Fibroblast of skin of right biceps (primary cell): ENCODE data around the gene ANKRD35.
"Not testable (repeated sequence)": the region's sequence is repeated elsewhere in the genome, so short reads cannot be mapped to it uniquely, and the experiment has no call there.

Experiments
- DNase-seq: peaks from one replicate; pipeline ENCODE4 v3.0.0-alpha.2; 2013

The ANKRD35 gene

DNA sequence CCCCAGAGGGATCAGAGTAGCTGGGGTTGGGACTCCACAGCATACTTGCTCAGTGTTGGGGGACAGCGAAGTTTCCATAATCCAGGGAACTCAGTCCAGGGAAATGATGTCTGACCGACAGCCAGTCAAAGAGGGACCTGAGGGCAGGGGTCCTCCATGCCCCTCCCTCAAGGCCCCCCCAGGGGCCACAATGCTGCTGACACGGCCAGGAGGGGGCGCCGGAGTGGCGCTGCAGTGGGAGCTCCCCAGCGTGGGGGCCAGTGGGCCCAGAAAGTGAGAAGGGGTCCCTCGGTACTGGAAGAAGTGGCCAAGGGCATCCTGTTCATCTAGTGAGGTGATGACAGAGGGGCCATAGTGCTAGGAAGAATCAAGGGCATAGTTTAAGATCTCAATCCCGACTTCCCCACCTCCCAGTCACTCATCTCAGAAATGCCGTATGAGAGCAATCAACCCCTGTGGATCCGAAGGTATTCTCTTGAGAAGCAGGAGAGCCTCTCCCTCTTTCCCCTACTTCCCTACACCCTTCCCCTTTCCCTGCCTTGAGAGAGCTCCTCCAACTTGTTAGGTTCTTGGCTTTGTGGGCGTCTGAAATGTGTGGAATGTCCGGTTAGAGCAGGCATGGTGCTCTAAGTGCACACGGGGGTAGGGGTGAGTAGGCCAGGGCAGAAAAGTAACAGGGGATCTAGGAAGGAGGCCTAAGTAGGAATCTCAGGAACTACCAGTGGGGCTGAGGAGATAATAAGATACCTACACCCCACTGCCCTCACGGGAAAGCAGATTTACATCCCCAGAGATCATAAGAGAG, 36.1 kb downstream of the ANKRD35 start:
- peak; percentile 86 for DNase-seq

DNA sequence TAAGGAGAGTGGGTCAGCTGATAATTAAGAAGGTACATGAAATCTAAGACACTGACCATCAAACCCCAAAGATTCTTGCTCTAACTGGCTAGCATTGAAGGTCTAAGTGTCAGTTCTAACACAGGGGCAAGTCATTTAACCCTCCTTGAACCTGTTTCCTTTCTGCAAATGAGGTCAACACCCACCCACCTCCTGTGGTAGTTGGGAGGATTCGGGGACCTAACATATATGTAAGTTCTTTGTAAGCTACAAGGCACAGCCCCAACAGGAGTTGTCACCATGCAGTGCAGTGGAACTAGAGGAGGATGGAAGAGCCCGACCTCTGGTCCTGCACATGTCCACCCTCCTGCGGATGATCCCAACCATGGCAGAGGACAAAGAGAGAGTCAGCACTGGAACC, 37.8 kb downstream of the ANKRD35 start:
- DNase-seq, result no peak

DNA sequence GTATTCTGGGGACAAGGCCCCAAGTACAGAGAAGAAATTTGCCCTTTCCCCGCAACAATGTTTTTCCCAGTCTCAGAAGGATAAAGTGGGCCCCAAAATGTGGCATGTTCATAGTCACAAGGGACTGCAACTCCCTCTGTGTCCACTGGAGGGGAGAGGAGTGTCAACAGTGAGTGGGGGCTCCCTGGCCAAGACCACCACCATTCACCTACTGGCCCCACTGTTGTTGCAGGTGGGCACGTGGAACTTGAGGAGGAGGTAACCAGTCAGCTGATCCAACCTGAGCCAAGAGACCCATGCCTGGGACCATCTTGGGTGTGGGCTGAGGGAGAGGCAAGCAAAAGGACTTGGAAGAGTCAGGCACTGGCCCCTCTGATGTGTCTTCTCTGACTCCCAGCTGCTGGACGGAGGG, 39.5 kb downstream of the ANKRD35 start:
- peak; percentile 42 for DNase-seq

DNA sequence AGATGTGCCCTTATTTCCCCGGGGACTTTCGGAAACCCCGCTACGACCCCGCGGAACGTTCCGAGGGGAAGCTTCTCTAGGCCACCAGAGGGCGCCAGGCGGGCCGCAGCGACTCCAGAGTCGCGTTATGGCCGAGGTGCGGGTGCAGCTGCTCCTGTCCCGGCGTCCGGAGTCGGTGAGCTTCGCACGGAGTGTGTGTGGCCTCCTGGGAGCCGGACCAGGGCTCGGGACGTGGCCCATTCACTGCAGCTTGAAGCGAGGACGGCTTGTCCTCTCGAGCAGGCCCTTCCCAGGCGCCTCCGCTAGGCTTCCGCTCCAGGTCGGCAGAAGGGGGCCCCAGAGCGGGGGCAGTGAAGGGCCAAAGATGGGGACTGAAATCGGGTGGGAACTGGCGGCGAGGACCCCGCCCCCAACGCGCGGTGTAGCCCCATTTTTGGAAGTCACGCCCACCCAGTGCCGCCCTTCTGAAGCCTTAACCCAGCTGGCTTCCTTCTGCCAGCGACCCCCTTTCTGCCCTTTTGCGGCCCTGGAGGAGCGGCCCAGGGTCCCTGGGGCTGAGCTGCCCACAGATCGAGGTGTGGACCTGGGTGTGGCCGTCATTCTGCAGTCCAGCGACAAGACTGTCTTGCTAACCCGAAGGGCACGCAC, 40.0 kb downstream of the ANKRD35 start, which contains the start of gene NUDT17:
Gene NUDT17 (plus strand): TSS at position 117 of the 648 bp plus-strand sequence. CDS start 11 bp downstream, at position 128.
- peak; percentile 77 for DNase-seq

DNA sequence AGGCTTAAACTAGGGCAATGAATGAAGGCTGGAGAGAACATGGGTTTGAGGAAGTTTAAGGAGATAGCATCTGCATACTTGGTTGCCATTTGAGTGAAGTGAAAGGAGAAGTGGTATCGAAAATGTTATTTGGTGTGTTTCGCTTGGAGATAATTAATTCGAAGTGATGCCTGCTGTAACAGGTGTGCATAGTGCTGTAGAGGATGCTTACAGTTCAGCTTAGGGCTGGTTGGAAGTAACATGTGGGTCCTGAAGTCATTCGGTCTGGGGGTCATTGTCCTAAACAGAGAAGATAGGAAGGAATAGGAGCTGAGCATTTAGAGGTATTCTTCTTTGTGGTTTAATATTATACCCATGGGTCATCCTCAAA, 40.5 kb downstream of the ANKRD35 start:
- no peak for DNase-seq

DNA sequence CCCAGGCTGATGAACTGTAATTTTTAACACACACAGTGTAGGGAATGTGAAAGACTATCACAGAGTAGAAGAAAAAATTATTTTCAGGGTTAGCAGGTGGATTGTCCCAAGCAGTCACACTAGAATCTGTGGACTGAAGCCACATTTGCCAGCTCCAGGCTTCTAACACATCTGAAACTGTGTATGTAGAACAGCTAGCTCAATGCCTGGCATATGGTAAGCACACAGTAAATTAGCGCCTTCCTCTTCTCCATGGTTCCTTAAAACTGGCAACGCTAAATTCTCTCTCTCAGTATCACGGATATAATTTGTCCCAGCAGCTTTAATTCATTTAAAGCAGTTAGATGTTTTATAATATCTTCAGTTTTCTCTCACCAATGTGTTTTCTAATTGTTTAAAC, 42.6 kb downstream of the ANKRD35 start:
- DNase-seq, result no peak

DNA sequence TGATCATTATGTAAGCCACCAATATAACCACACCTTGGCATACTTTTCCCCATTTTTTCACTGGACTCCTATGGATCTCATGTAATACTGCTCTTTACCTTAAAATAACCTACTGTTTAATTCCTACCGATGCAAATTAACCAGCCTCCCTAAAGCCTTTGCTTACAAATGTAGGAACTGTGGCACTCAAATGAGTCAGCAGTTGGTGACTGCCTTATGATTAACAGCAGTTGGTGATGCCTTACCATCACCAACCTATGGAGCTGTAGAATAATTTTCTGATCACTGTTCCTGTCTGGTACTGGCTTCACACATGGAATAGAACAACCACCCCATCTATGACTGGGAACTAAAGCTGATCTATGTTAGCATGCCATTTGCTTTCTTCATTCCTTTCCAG, 48.0 kb downstream of the ANKRD35 start:
- DNase-seq, result no peak

DNA sequence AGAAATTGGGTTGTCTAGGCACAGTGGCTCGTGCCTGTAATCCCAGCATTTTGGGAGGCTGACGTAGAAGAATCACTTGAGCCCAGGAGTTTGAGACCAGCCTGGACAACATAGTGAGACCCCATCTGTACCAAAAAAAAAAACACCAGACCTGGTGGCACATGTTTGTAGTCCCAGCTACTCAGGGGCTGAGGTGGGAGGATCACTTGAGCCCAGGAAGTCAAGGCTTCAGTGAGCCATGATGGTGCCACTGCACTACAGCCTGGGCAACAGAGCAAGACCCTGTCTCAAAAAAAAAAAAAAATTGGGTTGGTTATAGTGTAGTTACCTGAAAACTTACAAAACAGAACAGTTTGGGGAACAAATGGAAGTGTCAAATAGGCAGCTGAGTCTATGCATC, 54.9 kb downstream of the ANKRD35 start:
- DNase-seq, result not testable (repeated sequence)

DNA sequence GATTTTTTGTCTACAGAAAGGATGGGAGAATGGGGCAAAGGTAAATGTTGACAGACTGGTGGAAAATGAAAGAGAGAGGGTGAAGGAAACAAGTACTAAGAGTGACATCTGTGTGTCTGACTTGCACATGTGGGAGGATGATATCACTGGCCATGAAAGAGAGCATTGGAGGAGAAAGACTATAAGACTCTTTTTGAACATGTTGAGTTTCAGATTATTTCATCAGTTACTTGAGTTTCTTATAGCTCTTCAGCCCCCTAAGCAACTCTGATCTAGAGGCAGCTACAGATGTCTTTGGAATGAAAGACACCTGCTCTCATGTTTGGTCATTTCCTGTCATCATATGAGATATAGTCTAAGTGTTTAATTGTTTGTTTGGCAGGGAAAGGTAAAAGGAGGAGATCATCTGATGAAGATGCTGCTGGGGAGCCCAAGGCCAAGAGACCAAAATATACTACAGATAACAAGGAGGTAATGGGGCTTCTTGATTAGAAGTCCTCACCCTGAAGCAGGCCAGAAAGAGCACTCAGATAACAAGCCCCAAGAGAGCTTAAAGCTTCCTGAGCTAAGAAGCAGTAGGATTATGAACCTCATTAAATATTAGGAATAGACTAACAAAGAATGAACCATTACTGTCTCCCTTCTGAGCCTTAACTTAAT, 57.2 kb downstream of the ANKRD35 start:
- DNase-seq, result no peak

DNA sequence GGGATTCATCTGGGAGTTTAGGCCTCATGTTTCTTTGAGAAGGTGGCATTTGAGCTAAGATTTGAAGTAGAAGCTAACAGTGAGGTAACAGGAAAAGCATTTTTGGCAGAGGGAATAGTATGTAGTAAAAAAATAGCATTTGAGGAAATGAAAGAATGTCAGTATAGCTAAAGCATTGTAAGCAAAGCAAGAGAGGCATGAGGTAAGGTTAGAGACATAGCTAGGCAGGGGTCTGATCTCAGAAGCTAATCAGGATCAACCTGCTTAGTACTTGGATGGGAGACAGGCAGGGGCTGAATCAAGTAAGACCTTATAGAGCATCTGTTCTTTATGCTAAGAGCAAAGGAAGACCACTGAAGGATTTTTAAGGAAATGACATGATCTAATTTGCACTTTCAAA, 57.7 kb downstream of the ANKRD35 start:
- DNase-seq, result no peak

DNA sequence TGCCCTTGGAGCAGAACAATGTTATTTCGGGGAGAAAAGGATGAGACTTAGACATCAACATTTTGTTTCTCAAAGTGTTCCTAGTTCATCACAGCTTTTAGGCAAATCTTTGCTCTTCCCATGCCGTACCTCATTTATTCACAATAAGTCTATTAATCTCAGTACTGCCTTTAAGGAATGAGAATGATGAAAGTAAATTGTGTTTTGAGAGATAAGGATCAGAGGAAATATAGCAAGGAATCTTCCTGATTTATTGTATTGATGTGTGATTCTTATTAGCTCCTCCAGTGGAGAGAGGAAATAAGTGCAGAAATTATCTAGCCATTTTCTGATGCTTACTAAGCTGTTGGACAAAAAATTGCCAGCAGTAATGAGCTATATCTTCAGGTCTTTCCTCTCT, 59.6 kb downstream of the ANKRD35 start:
- DNase-seq, result no peak

DNA sequence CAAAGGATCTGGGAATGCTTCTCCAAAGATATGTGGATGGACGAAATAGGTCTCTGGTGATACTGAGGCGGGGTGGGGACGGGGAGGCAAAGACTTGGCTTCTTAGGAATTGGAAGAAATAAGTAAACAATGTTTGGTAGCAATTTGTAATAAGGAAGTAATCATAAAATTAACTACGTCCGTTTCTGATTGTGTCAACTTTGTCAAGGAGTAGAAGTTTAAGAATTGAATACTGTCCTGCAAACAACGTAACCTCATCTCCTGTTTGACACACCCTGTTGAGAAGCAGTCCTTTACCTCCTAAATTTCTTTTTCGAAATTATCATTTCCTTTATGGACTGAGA, 61.2 kb downstream of the ANKRD35 start:
- DNase-seq, result no peak

DNA sequence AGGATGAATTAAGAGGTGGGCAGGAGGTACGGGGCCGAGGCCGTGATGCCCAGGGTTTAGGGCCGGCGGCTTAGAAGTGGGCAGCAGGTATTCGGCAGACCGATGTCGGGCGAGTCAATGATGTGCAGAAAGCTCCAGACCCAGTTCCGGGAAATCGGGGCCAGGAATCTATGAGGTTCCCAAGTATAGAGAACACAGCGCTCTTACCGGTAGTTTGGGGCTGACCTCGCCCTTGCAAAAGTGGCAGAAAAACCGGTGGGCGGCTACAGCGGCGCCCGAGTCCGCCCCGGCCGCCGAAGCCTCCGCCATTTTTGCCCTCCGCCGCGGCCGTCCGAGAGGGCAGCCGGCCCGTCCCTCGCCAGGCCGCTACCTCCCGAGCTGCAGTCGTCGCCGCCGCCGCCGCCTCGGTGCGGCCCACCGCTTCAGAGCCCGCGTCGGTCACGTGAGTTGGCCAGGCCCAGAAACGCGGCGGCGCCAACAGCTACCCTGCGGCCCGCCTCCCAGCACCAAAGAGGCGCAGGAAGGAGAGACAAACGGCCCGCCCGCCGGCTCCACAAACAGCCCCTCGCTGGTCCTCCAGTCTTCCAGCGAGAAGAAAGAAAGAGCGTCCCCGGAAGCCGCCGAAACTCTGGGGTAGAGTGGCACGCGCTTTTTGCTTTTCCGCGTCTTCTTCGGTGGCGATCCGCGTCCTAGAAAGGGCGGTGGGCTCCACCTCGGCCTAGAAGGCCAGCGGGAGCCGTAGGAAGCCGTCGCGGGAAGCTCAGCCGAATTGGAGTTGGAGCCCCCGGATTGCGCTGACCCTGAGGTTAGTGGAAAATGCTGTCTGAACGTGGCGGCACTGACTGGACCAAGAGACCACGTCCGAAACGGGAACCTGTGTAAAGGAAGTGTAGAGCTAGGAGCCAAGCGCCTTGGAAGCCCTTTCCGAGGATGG, 61.8 kb downstream of the ANKRD35 start, which contains the start of the genes POLR3C and RNF115:
Gene POLR3C (plus strand): TSS at position 636 of the 934 bp plus-strand sequence. CDS start 1,577 bp downstream, outside the sequence.
Gene RNF115 (minus strand): TSS at position 531 of the 934 bp plus-strand sequence. CDS start 222 bp downstream, at position 309.
- DNase-seq, result peak; percentile 94

DNA sequence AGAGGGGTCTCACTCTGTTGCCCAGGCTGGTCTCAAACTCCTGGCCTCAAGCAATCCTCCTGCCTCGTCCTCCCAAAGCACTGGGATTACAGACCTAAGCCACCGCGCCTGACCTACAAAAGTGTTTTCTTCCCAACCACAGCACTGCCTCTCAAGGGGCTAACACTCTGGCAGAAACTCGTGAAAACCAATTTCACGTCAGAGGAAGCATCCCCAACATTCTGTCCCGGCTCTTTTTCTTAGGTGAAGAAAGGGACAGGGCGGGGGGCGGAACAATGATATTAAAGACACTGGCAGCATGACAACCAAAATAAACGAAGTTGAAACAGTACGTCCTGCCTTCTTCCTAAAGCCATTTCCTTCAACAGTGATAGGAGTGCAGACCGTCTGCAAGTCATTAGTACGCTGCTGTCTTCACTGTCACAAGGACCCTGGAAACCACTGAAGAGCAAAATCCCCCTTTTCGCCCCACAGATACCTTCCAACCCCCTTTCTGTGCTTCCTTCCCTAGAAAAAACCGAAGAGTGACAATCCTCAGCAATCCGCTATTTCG, 62.8 kb downstream of the ANKRD35 start:
- DNase-seq, result not testable (repeated sequence)

DNA sequence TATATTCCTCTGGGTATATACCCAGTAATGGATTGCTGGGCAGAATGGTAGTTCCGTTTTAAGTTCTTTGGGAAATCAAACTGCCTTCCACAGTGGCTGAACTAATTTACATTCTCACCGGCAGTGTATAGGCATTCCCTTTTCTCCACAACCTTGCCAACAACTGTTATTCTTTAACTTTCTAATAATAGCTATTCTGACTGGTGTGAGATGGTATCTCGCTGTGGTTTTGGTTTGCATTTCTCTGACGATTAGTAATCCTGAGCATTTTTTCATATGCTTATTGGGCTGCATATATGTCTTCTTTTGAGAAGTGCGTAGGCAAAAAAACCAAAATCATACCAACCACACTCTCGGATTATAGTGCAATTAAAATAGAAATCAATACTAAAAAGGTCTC, 67.6 kb downstream of the ANKRD35 start:
- DNase-seq, result peak; percentile 83
